Superior temporal gyrus (tissue), 1 donor: Measurements from ENCODE around the gene SMNDC1.
"Not testable (repeated sequence)": the region's sequence is repeated elsewhere in the genome, so short reads cannot be mapped to it uniquely, and the experiment has no call there.

ENCODE experiments used
- DNase-seq: peaks from one replicate; pipeline ENCODE4 v3.0.0-alpha.2; 2016; ENCODE audit errors: extremely low spot score

SMNDC1 gene

GRCh38 chr10:110304780-110305421 lies at the start of gene SMNDC1:
Gene SMNDC1, minus strand, starts transcription at chr10:110304920. Its CDS starts 1,333 bp downstream, at chr10:110303587.
- peak; percentile 99 for DNase-seq

DNA sequence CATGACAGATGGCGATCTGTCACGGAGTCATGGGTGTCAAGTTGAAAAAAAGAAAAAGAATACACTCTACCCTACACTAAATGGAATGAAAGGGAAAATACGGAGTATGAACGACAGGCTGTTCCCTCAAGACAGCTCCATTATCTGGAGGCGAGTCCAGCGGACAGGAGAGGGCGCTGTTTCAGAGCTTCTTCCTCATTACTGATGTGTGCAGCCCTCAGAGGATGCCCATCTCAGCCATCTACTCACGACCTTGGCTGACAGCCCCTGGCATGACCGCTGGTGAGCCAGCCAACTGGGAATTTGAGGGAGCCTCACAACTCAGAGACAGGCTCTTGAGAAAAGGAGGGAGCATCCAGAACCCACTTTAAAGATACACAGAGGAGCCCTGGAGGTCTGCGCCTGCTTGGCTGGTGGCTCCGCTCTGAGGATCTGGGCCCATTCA lies 49.6 kb upstream of the SMNDC1 start:
- peak; percentile 83 for DNase-seq

DNA sequence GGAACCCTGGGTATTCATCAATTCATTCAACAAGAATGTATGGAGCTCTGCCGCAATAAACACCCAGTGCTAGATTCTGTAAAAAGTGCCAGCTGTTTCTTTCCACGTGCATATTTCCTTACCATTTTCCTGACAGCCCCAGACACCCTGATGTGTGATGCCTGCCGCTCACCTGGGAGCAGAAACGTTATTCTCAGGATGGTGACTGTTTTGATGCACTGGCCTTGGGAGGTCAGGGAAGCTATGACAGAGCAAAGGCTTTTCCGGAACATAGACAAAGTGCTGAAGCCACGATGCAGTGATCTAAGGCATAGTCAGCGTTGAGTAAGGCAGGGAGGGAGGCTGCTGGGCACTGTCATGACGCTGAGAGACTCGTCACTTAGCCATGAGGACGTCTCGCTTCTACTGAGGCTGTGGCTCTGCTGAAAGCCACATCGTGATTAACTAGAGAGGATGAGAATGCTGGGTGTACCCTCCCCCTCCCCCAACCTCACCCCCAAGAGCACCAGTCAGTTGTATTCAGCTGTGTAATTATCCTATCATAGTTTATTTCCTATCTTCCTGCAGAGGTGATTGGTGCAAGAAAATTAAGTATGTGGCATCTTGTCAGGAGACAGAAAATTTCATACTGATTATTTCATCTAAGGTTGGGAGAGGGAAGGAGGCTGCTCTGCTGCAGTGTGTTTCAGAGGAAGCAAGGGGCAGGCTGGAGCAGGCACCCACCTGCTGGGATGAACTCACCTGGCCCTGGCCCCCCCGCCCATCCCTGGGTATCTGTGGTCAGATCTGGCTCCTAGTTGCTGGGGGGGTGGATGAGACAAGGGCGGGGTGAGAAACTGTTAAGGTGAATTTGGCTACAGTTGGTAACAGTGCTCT lies 48.8 kb upstream of the SMNDC1 start:
- DNase-seq, result peak; percentile 24

DNA sequence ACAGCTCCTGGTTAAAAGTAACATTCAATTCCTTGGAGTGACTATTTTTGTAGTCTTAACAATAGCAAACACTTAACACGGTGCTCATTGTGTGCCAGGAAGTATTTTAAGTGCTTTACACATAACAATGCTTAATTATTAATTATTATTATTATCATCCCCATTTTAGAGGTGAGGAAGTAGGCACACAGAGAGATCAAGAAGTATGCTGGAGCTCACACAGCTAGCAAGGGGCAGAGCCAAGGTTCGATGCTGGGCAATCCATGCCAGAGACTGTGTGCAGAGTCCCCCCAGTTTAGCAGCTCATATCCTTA lies 48.2 kb upstream of the SMNDC1 start:
- DNase-seq, result no peak

DNA sequence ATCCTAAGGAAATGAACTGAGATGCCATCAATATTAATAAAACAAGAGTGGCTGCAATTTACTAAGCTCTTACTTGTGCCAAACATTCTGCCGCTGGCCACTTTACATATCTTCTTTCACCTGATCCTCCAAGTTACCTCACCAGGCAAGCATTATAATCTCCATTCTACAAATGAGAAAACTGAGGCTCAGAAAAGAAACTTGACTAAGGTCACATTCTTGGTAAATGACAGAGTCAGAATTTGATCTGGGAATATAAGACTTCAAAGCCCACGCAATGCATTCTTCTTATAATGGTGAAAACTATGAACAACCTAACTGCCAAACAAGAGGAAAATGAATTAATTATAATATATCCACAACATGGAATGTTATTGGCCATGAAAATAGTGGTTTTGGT lies 46.1 kb upstream of the SMNDC1 start:
- no peak for DNase-seq

- no peak for DNase-seq
These were observed 45.1 kb upstream of the SMNDC1 start for GRCh38 chr10:110349831-110350230.

DNA sequence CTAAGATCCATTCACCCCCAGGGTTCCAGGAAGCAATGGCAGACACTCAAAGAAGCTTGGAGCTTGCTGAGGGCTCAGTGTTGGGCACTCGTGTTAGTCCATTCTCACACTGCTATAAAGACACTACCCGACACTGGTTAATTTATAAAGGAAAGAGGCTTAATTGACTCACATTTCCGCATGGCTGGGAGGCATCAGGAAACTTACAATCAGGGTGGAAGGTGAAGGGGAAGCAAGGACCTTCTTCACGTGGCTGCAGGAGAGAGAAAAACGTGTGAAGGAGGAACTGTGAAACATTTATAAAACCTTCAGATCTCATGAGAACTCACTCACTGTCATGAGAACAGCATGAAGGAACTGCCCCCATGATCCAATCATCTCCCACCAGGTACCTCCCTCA lies 44.7 kb upstream of the SMNDC1 start:
- no peak for DNase-seq

GRCh38 chr10:110348336-110348735 lies 43.6 kb upstream of the SMNDC1 start:
- no peak for DNase-seq

- no peak for DNase-seq
These were observed 42.2 kb upstream of the SMNDC1 start for GRCh38 chr10:110346914-110347313.

GRCh38 chr10:110345286-110345685 lies 40.6 kb upstream of the SMNDC1 start:
- DNase-seq, result no peak

GRCh38 chr10:110344622-110345021 lies 39.9 kb upstream of the SMNDC1 start:
- no peak for DNase-seq

GRCh38 chr10:110343947-110344346 lies 39.2 kb upstream of the SMNDC1 start:
- DNase-seq, result no peak

- no peak for DNase-seq
These were observed 36.1 kb upstream of the SMNDC1 start for GRCh38 chr10:110340816-110341215.

GRCh38 chr10:110340122-110340521 lies 35.4 kb upstream of the SMNDC1 start:
- DNase-seq, result no peak

DNA sequence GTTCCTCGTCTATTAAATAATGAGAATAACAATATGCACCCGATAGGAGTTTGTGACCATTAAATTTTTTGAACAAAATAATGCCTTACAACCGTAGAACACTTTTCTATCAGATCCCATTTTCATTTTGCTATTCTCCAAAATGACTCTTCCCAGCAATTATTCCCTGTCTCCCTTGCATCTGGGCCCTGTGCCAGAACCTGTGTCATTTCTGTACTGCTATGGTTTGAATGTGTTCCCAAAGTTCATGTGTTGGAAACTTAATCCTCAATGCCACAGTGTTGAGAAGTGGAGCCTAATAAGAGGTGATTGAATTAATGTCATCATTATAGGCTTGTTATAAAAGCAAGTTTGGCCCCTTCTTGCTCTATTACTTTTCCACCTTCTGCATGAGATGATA lies 33.2 kb upstream of the SMNDC1 start:
- no peak for DNase-seq

DNA sequence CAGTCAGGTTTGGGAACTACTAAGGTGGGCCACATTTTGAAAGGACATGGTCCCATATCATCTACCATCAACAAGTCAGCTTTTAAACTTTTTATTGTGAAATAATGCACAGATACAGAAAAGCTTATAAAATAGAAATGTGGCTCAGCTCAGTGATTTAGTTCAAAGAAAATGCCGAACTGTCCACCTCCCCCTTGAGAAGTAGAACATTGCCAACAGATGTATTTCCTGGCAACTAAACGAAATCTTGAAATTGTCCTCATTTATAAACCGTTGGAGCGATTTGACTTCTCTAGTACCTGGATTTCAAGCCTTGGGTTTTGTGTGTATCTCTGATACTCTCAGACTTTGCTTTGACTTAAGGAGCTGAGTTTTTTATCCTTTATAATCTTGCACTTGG lies 32.7 kb upstream of the SMNDC1 start:
- DNase-seq, result no peak

DNA sequence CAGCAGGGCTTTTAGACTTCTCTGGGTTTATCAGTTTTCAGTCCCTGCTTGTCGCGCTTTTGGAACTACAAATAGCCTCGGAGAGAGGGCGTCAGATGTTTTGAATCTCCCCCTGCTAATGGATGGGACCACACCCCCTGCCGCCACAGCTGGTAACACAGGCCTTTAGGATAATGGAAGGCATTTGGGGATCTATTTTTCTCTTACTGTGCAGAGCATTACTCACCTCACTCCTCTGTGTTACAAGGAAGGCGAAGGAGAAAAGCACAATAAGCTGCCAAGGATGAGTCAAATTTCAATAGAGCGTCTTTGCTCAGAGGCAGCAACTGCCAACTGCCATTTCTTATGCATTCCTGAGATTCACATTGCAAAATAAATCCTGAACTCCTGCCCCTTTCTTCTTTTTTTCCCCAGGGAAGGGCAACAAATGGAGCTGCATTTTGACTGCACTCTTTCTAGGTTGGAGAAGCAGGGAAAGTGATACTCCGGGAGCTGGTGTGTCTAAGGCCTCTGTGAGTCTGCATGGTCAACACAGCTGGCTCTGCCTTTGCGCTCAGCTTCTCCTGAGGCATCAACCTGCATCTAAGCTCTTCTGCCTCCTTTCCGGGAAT lies 31.5 kb upstream of the SMNDC1 start:
- peak; percentile 39 for DNase-seq

DNA sequence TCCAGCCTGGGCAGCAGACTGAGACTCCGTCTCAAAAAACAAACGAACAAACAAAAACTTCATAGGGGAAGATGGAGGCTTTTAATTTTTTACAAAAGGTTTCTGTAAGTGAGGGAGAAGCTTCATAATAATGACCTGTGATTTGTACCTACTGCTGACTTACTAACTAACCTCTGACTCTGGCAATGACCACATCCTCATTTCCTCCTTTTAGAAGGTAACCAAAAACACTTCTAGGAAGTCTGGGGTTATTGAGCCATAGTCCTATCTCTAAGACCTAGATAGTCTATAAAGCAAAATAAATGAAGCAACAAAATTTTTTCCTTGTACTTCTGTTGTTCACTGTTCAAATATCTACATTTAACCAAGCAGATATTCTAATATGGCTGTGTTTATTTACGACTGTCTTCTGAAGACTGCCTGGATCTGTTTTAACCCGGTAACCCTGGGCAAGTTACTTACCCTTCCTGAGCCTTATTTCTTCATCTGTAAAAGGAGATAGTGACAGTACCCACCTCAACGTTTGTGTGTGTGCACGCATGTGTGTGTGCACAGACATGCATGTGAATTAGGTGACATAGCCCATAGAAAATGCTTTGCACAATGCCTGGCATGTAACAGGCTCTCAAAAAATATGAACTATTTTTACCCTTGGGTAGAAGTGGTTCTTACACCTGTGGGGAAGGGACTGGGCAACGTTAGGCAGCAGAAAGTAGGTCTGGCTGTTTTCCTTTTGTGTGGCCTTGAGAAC lies 30.8 kb upstream of the SMNDC1 start:
- no peak for DNase-seq

- DNase-seq, result no peak
These were observed 29.4 kb upstream of the SMNDC1 start for GRCh38 chr10:110334061-110334656.

DNA sequence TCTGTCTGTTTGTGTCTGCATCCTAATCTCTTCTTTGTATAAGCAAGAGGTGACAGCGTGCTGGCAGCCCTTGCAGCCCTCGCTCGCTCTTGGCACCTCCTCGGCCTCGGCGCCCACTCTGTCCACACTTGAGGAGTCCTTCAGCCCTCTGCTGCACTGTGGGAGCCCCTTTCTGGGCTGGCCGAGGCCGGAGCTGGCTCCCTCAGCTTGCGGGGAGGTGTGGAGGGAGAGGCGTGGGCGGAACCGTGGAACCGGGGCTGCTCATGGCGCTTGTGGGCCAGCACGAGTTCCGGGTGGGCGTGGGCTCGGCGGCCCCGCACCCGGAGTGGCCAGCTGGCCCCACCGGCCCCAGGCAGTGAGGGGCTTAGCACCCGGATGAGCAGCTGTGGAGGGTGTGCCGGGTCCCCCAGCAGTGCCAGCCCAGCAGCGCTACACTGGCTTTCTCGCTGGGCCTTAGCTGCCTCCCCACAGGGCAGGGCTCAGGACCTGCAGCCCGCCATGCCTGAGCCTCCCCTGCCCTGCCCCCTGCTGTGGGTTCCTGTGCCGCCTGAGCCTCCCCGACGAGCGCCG lies 26.6 kb upstream of the SMNDC1 start:
- DNase-seq, result not testable (repeated sequence)

DNA sequence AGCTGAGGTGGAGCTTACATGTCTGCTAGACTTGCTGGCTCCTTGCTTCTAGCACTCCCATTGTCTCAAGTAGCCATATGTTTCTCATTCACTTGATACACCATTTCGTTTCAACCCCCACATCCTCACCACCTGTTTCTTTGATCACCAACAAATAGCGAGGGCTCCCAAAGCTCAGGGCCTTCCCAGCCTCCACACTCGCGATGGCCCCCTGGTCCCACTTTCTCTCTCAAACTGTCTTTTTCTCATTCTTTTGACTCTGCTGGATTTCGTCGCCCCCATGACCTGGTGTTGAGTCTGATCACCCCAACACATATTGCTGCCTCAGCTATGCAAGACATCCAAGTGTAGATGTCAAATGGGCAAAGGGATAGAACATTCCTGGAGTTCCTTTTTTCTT lies 26.0 kb upstream of the SMNDC1 start:
- DNase-seq, result no peak
